AG04450 (cell line): ENCODE data around the gene KDM5C. TPM values are rescaled to one million over a fixed set of nuclear protein-coding genes. Genes with fewer than 3 reads are reported as not detected.

Experiments
- CTCF ChIA-PET: fragments of 300-600, 350-600 bp; formaldehyde crosslinking; extraction: SDS; loops from one replicate; lab custom pipeline; 2022; ENCODE audit warnings: antibody characterized with exemption, inconsistent platforms; lab: Charles Lee
- POLR2A ChIA-PET: fragments of 350-600 bp; formaldehyde crosslinking; extraction: SDS; loops from one replicate; lab custom pipeline; 2021; ENCODE audit warnings: antibody characterized with exemption, inconsistent platforms; lab: Yijun Ruan, JAX
- DNase-seq: peaks from one replicate; pipeline ENCODE4 v3.0.0-alpha.2; 2011; ENCODE audit warnings: low read depth, low spot score
- H3K27ac ChIP-seq: one replicate; pipeline ENCODE4 v1.5.1; 2012; ENCODE audit warnings: low read depth, low read length, control low read depth
- H3K27me3 ChIP-seq: one replicate; pipeline ENCODE4 v1.6.0; 2012; ENCODE audit warnings: low read length; ENCODE audit not compliant: control insufficient read depth, insufficient read depth
- H3K4me3 ChIP-seq: 2 replicates; pipeline ENCODE4 v1.5.1; 2011; ENCODE audit warnings: mild to moderate bottlenecking, low read depth, low read length, control low read depth
- H3K9me3 ChIP-seq: 2 replicates; pipeline ENCODE4 v1.5.1; 2012; ENCODE audit warnings: low read length; ENCODE audit not compliant: control insufficient read depth, insufficient read depth
- polyA plus RNA-seq: library from polyadenylated mRNA; depleted of rRNA; stranded (reverse); fragments of >200 nt; gene quantifications from 2 replicates; pipeline ENCODE4 v1.2.3, GENCODE V29; 2011; rRNA removed
- small RNA-seq: library from RNA; depleted of rRNA; stranded (forward); fragments of <200 nt; gene quantifications from one replicate; pipeline ENCODE3, GENCODE V24; 2012; ENCODE audit warnings: low read depth; ENCODE audit not compliant: insufficient read length
- TF ChIP-seq, protein P1 (sequence below): IDR thresholded peaks from 2 replicates; pipeline ENCODE4 v1.5.1; 2011; ENCODE audit warnings: low read depth, low read length, control low read depth, inconsistent platforms

KDM5C gene
- polyA plus RNA-seq, 1 experiment = 42.7 TPM

DNA sequence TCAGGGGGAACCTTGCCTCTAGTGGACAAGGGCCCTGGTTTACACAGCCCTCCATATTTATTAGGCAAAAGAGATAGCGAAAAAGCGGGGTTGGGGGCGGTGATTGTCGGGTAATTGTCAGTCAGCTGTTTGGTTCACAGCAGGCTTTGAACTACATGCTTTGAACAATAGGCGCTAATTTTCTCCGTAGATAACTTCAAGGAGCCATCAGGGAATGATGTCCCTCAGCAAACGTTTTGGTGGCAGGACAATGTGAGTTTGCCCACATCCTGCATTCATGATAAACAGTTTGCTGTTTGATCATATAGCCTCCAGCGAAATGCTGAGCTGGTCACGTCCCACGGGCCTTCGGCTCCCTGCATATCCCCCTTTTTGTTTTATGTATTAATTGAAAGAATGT lies 65.8 kb downstream of the KDM5C start:
- no peaks in the 10 kb centered on the region for H3K27me3 ChIP-seq
- no peak overlapping the region for H3K4me3 ChIP-seq
- H3K27ac ChIP-seq = no peak overlapping the region
- POLR2A ChIA-PET = no interaction called here
- CTCF ChIA-PET = no interaction called here
- no peaks in the 10 kb centered on the region for H3K9me3 ChIP-seq
- DNase-seq = no peak
- TF ChIP-seq, protein P1, sequence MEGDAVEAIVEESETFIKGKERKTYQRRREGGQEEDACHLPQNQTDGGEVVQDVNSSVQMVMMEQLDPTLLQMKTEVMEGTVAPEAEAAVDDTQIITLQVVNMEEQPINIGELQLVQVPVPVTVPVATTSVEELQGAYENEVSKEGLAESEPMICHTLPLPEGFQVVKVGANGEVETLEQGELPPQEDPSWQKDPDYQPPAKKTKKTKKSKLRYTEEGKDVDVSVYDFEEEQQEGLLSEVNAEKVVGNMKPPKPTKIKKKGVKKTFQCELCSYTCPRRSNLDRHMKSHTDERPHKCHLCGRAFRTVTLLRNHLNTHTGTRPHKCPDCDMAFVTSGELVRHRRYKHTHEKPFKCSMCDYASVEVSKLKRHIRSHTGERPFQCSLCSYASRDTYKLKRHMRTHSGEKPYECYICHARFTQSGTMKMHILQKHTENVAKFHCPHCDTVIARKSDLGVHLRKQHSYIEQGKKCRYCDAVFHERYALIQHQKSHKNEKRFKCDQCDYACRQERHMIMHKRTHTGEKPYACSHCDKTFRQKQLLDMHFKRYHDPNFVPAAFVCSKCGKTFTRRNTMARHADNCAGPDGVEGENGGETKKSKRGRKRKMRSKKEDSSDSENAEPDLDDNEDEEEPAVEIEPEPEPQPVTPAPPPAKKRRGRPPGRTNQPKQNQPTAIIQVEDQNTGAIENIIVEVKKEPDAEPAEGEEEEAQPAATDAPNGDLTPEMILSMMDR = no peak

DNA sequence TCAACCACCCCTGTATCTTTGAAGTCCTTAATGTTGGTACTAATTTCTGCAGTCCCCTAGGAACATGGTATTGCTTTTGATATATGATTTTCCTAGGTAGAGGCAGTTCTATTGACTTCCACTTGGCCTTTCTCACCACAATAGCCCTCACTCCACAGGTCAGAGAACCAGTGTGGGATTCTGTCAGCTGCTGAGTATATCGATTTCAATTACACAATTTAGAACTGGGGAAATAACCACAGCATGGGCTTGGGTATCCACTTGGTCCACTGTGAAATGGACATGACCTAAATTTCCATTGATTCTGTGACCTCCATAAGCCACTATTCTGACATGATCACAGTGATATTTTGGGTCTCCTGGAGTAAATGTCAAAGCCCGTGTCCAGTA lies 68.8 kb downstream of the KDM5C start:
- TF ChIP-seq, protein P1 = no peak
- H3K9me3 ChIP-seq = no peaks in the 10 kb centered on the region
- H3K4me3 ChIP-seq = no peak overlapping the region
- H3K27ac ChIP-seq = no peak overlapping the region
- ChIA-PET CTCF (no interaction called here), POLR2A (no interaction called here)
- H3K27me3 ChIP-seq = no peaks in the 10 kb centered on the region
- no peak for DNase-seq

DNA sequence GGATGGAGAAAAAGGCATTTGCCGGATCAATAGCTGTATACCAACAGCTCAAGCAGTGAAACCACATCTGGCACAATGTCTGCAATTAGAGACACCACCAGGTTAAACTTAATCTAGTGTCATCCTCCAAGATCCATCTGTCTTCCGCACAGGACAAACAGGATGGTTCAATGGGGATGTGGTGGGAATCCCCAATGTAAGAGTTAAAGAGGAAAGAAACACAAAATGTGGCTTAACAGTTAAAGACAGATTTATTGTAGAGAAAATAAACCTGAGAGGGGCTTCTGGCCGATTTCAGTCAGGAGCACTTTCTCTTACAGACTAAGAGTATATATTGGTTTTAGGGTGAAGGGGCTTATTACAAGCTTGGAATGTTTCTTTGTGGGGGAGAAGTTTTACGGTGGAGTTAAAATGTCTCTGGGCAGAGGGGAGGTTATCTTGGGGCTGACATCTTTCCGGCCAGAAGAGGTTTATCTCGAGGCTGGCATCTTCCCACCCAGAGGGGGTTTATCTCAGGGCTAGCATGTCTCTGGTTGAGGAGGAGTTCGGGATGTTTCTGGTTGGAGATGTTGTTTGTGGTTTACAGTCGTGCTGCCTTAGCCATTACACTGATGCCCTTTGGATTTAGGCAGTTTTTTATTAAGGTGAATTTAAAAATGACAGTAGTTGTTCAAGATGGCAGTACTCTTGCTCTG lies 69.3 kb downstream of the KDM5C start:
- Histone ChIP-seq H3K4me3 (no peak overlapping the region), H3K27ac (no peak overlapping the region), H3K9me3 (no peaks in the 10 kb centered on the region), H3K27me3 (no peaks in the 10 kb centered on the region)
- DNase-seq = no peak
- ChIA-PET CTCF (no interaction called here), POLR2A (no interaction called here)
- TF ChIP-seq, protein P1 = no peak

DNA sequence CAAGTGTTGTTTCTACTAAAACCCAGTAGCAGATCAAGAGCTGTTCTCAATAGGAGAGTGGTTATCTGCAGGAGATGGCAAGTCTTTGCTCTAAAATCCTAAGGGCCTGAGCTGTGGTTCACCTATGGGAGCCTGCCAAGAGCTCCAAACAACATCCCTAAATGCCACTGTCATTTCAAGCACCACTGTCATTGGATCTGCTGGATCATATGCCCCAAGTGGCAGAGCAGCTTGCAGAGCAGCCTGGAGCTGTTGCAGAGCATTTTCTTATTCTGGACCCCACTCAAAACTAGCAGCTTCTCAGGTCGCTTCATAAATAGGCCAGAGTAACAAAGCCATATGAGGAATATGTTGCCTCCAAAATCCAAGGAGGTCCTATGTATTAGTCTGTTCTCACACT lies 71.4 kb downstream of the KDM5C start:
- Histone ChIP-seq H3K9me3 (no peaks in the 10 kb centered on the region), H3K27ac (no peak overlapping the region), H3K27me3 (no peaks in the 10 kb centered on the region), H3K4me3 (no peak overlapping the region)
- ChIA-PET CTCF (no interaction called here), POLR2A (no interaction called here)
- TF ChIP-seq, protein P1 = no peak
- DNase-seq = no peak

Small RNA genes within 50 kb of the gene (small RNA-seq; reads per million reads assigned to genes)
- gene AL139396.1 (not detected), gene MIR6894 (not detected), gene MIR6895 (not detected)

Other genes starting within 250 kb of the KDM5C start
- gene GPR173, start 176.4 kb downstream of the KDM5C start, polyA plus RNA-seq = 3.8 and 5.2 TPM in 2 replicates
- gene TSPYL2, start 142.8 kb downstream of the KDM5C start, polyA plus RNA-seq = 35.8 and 39.3 TPM in 2 replicates
- 3.2 and 3.8 TPM in 2 replicates for gene KANTR, start 131.1 kb downstream of the KDM5C start, polyA plus RNA-seq
- 9.1 and 12.2 TPM in 2 replicates for gene IQSEC2, start 56.4 kb upstream of the KDM5C start, polyA plus RNA-seq
- 21.3 and 25.3 TPM in 2 replicates for gene SMC1A, start 197.4 kb upstream of the KDM5C start, polyA plus RNA-seq
- 0.26 and 0.31 TPM in 2 replicates for gene RIBC1, start 197.7 kb upstream of the KDM5C start, polyA plus RNA-seq
- 87.4 and 113 TPM in 2 replicates for gene HSD17B10, start 209.2 kb upstream of the KDM5C start, polyA plus RNA-seq